GM19193 (cell line): Measurements from ENCODE around the gene CTDP1.

Source experiments
- POLR2A ChIP-seq: IDR thresholded peaks from 4 replicates; pipeline ENCODE4 v1.6.1; 2011; ENCODE audit not compliant: insufficient read depth, insufficient read length; ENCODE audit errors: extremely low read depth

Gene CTDP1

GRCh38 chr18:79802298-79802697, 122.7 kb downstream of the CTDP1 start:
- TF ChIP-seq POLR2A = no peak

GRCh38 chr18:79803611-79804051, 124.0 kb downstream of the CTDP1 start:
- TF ChIP-seq POLR2A = no peak
